Ishikawa (cell line): ENCODE results near the gene TGFB1.

Experiments used
- CEBPB ChIP-seq: IDR thresholded peaks from 2 replicates; pipeline ENCODE4 v1.6.1; 2012
- CREB1 ChIP-seq: IDR thresholded peaks from 2 replicates; pipeline ENCODE4 v1.6.1; 2012; ENCODE audit warnings: low read depth
- EGR1 ChIP-seq: IDR thresholded peaks from 2 replicates; pipeline ENCODE4 v1.6.1; 2012
- EP300 ChIP-seq: IDR thresholded peaks from 2 replicates; pipeline ENCODE4 v1.6.1; 2012; ENCODE audit warnings: borderline replicate concordance
- FOXM1 ChIP-seq: IDR thresholded peaks from 2 replicates; pipeline ENCODE4 v1.6.1; 2012; ENCODE audit warnings: low read depth, borderline replicate concordance
- NFIC ChIP-seq: IDR thresholded peaks from 2 replicates; pipeline ENCODE4 v1.6.1; 2012
- RAD21 ChIP-seq: IDR thresholded peaks from 2 replicates; pipeline ENCODE4 v1.6.1; 2012; ENCODE audit warnings: low read depth
- REST ChIP-seq: IDR thresholded peaks from 2 replicates; pipeline ENCODE4 v1.6.1; 2012; ENCODE audit warnings: low read depth, mild to moderate bottlenecking
- TAF1 ChIP-seq: IDR thresholded peaks from 2 replicates; pipeline ENCODE4 v1.6.1; 2012; ENCODE audit warnings: low read depth, mild to moderate bottlenecking
- TCF12 ChIP-seq: IDR thresholded peaks from 2 replicates; pipeline ENCODE4 v1.6.1; 2012; ENCODE audit warnings: low read depth
- TEAD4 ChIP-seq: IDR thresholded peaks from 2 replicates; pipeline ENCODE4 v1.6.1; 2012
- USF1 ChIP-seq: IDR thresholded peaks from 2 replicates; pipeline ENCODE4 v1.6.1; 2012
- YY1 ChIP-seq: IDR thresholded peaks from 2 replicates; pipeline ENCODE4 v1.6.1; 2012; ENCODE audit warnings: low read depth
- ZBTB7A ChIP-seq: IDR thresholded peaks from 2 replicates; pipeline ENCODE4 v1.6.1; 2012; ENCODE audit warnings: low read depth
- TF ChIP-seq, protein P1 (sequence below): IDR thresholded peaks from 2 replicates; pipeline ENCODE4 v1.6.1; 2012

TGFB1 gene

GRCh38 chr19:41353466-41354342 lies at the start of gene TGFB1:
TGFB1 (minus strand) TSS chr19:41353922; CDS start chr19:41353044, 878 bp downstream.
- TF ChIP-seq CREB1 (no peak), TEAD4 (no peak), TCF12 (peak; percentile 22; the same call in 1 of the 2 replicates), RAD21 (peak; percentile 46; the same call in 1 of the 2 replicates), REST (no peak), NFIC (no peak), EP300 (no peak), FOXM1 (no peak), ZBTB7A (peak; percentile 83), EGR1 (peak; percentile 95)
- TF ChIP-seq, protein P1, sequence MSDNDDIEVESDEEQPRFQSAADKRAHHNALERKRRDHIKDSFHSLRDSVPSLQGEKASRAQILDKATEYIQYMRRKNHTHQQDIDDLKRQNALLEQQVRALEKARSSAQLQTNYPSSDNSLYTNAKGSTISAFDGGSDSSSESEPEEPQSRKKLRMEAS = peak; percentile 50

DNA sequence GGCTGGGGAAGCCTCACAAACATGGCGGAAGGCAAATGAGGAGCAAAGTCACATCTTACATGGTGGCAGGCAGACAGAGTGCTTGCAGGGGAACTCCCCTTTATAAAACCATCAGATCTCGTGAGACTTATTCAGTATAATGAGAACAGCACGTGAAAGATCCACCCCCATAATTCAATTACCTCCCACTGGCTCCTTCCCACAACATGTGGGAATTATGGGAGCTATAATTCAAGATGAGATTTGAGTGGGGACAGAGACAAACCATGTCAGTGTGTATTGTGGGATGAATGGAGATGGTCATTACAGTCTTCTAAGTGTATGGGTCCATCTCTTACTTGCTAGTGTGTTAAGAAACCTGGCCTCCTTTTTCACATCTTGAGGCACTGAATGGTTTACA lies 48.3 kb upstream of the TGFB1 start:
- TF ChIP-seq TCF12 = no peak
- TF ChIP-seq FOXM1 = no peak
- no peak for TF ChIP-seq EGR1
- TF ChIP-seq RAD21 = no peak
- no peak for TF ChIP-seq EP300
- no peak for TF ChIP-seq NFIC
- TF ChIP-seq USF1 = no peak
- TF ChIP-seq TEAD4 = no peak
- no peak for TF ChIP-seq ZBTB7A
- TF ChIP-seq CREB1 = no peak
- no peak for TF ChIP-seq TAF1
- no peak for TF ChIP-seq REST
- no peak for TF ChIP-seq CEBPB
- TF ChIP-seq, protein P1 = no peak
- TF ChIP-seq YY1 = no peak

- TF ChIP-seq, protein P1 = no peak
- no peak for TF ChIP-seq TEAD4
Observed at GRCh38 chr19:41401483-41401882, 47.8 kb upstream of the TGFB1 start.

DNA sequence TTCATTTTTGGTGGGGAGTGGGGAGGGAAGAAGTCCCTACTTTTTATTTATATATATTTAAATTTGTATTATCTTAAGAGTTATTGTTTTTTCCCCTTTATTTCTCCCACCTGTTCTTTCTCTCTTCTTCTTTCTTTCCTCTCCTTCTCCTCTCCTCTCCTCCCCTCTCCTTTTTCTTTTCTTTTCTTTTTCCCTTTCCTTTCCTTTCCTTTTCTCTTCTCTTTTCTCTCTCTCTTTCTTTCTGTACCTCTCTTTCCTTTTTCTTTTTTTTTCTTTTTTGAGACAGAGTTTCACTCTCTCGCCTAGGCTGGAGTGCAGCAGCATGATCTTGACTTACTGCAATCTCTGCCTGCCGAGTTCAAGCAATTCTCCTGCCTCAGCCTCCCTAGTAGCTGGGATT lies 45.8 kb upstream of the TGFB1 start:
- TF ChIP-seq TEAD4 = no peak

DNA sequence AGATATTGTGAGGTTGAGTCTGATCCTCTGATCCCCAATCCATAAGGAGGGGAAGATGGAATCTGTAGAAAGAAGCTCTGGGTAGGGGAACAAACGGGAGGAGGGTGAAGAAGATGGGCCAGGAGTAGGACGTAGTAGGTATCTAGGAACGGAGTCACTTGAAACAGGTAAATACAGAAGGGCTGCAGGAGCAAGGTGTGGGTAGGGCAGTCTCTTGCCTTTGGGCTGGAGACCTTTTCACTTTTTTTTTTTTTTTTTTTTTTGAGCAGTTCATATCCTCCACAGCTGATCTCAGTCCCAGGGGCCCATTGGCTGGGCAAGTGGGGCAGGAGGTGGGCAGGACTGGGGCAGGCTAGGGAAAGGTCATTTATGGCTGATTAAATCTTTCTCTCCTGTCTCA lies 45.4 kb upstream of the TGFB1 start:
- no peak for TF ChIP-seq RAD21
- TF ChIP-seq USF1 = no peak
- no peak for TF ChIP-seq ZBTB7A

DNA sequence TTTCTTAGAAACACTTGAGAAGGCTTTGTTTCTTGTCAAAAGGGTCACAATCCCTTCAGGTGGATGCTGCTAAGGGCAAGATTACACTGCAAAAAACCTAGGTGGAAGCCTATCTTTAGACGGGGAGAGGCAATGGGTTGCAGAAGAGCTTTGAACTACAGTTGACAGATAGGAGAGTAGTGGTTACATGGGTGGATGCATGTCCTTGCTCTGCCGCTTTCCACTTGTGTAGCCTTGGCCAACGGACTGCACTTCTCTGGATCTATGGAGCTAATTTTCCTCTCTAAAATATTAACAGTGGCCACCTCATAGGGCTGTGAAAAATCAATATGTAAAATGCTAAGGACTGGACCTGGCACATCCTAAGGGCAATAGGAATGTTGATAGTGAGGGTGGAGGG lies 44.9 kb upstream of the TGFB1 start:
- TF ChIP-seq TEAD4 (no peak), FOXM1 (no peak), CREB1 (no peak), USF1 (no peak), NFIC (no peak), EP300 (no peak), YY1 (no peak), TAF1 (no peak), EGR1 (no peak), RAD21 (no peak), TCF12 (no peak), ZBTB7A (no peak), REST (no peak)
- TF ChIP-seq, protein P1 = no peak
